Fibroblast of the aortic adventitia (primary cell): Measurements from ENCODE around the gene CADM4. TPM values are rescaled to one million over a fixed set of nuclear protein-coding genes. Genes with fewer than 3 reads are reported as not detected.

Experiments
- DNase-seq: peaks from one replicate; pipeline ENCODE4 v3.0.0-alpha.2; 2010; ENCODE audit warnings: low read depth
- H3K4me3 ChIP-seq: 2 replicates; pipeline ENCODE4 v1.5.1; 2011; ENCODE audit warnings: low read depth, mild to moderate bottlenecking, control low read depth, low read length, moderate library complexity
- total RNA-seq: library from RNA; depleted of rRNA; stranded (reverse); fragments of >200 nt; gene quantifications from 2 replicates; pipeline ENCODE4 v1.2.3, GENCODE V29; 2012; ENCODE audit warnings: low replicate concordance
- TF ChIP-seq, protein P1 (sequence below): IDR thresholded peaks from 2 replicates; pipeline ENCODE4 v1.5.1; 2011; ENCODE audit warnings: mild to moderate bottlenecking, low read length, control low read depth, inconsistent platforms; ENCODE audit not compliant: insufficient read depth

The CADM4 gene
- total RNA-seq, 1 donor = 0.27 TPM

DNA sequence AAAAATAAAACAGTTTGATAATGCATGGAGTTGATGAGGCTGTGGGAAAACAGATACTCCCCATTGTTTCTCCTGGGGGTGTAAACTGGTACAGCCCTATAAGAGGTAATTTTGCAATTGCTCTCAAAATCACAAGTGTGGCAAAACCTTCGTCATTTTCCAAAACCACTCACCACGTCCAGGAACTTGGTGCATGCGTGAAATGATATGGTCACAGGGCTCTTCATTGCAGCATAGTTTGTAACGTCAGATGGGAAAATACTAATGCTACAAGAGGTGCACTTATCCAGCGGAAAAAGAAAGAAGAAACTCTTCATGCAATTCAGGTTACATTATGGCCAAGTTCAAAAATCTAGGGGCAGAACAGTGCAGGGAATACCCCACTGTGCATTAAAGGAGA lies 42.2 kb upstream of the CADM4 start:
- TF ChIP-seq, protein P1, sequence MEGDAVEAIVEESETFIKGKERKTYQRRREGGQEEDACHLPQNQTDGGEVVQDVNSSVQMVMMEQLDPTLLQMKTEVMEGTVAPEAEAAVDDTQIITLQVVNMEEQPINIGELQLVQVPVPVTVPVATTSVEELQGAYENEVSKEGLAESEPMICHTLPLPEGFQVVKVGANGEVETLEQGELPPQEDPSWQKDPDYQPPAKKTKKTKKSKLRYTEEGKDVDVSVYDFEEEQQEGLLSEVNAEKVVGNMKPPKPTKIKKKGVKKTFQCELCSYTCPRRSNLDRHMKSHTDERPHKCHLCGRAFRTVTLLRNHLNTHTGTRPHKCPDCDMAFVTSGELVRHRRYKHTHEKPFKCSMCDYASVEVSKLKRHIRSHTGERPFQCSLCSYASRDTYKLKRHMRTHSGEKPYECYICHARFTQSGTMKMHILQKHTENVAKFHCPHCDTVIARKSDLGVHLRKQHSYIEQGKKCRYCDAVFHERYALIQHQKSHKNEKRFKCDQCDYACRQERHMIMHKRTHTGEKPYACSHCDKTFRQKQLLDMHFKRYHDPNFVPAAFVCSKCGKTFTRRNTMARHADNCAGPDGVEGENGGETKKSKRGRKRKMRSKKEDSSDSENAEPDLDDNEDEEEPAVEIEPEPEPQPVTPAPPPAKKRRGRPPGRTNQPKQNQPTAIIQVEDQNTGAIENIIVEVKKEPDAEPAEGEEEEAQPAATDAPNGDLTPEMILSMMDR = no peak
- DNase-seq = no peak

DNA sequence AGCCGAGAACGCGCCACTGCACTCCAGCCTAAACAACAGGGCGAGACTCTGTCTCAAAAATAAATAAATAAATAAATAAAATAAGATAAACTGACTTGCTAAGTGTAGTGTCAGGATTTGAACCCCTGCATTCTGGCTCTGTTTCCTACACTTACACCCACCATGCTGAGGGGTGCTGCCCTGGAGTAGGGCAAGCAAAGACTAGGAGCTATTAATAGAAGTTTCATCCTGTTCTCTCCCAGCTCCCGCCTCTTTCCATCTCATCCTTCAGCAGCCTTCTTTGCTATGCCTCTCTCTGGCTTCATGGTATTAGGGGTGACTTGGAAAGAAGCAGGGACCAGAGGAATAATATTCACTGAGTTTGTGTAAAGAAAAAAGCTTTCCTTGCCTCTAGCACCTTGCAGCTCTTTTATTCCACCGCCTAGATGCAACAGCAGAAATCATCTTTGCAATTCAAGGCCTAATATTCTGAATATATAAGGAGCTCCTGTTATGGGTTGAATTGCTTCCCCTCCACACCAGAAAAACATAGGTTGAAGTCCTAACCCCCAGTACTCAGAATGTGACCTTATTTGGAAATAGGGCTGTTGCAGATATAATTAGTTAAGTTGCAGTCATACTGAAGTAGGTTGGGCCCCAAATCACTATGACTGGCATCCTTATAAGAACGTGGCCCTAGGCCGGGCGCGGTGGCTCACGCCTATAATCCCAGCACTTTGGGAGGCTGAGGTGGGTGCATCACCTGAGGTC lies 39.0 kb upstream of the CADM4 start:
- no peak overlapping the region for H3K4me3 ChIP-seq
- TF ChIP-seq, protein P1 = no peak
- DNase-seq = no peak

More for the DNA sequence above, 42.2 kb upstream of the CADM4 start:
- H3K4me3 ChIP-seq = no peak overlapping the region

DNA sequence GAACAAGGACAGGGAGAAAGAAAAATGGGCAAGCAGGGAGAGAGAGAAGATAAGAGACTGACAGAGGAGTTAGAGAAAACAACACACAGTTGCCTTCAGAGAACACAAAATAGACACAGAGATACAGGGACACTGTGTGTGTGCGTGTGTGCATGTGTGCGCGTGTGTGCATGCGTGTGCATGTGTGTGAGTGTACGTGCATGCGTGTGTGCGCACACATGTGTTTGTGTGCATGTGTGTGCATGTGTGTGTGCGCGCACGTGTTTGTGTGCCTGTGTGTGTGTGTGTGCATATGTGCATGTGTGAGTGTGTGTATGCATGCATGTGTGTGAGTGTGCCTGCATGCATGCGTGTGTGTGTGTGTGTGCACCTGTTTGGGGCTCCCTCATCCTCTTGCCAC lies 36.3 kb upstream of the CADM4 start:
- TF ChIP-seq, protein P1 = no peak
- H3K4me3 ChIP-seq = no peak overlapping the region
- no peak for DNase-seq

DNA sequence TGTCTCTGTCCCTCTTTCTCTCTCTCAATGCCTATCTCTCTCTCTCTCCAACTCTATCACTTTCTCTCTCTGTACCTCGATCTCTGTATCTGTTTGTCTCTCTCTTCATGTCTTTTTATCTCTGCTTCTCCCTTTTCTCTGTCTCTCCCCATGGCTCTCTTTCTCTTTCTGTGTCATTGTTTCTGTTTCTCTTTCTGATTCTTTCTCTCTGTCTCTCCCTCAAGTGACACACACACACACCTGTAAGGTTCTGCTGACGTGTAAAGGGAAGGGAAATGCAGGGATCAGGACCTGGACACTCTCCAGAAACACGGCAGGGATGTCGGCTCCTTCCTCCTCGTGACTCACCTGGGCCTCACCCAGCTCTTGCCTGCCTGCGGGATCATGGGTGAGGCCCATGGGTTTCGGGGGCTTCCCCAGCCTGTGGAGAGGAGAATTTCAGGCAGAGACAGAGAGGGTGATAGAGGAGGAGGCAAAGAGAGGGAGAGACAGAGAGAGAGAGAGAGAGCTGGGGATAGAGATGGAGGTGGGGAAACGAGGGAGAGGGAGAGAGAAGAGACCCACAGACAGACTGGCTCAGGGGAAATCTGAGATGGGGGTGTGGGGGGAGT lies 35.7 kb upstream of the CADM4 start:
- TF ChIP-seq, protein P1 = no peak

DNA sequence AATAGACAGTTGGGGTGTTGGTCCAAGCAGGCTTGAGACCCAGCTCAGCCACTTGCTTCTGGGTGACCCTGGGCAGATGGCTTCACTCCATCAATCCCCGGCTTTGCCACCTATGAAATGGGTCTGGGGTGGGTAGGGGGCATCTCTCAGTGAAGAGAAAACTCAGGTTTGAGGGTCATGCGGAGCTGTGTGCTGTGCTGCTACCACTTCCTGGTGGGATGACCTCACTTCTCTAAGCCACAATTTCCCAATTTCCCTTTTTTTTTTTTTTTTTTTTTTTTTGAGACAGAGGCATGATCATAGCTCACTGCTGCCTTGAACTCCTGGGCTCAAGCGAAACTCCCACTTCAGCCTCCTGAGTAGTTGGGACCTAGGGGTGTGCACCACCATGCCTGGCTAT lies 34.9 kb upstream of the CADM4 start:
- no peak overlapping the region for H3K4me3 ChIP-seq
- TF ChIP-seq, protein P1 = no peak
- peak; percentile 25 for DNase-seq

More for the DNA sequence above, 35.7 kb upstream of the CADM4 start:
- peak; percentile 37 for DNase-seq
- H3K4me3 ChIP-seq = no peak overlapping the region

DNA sequence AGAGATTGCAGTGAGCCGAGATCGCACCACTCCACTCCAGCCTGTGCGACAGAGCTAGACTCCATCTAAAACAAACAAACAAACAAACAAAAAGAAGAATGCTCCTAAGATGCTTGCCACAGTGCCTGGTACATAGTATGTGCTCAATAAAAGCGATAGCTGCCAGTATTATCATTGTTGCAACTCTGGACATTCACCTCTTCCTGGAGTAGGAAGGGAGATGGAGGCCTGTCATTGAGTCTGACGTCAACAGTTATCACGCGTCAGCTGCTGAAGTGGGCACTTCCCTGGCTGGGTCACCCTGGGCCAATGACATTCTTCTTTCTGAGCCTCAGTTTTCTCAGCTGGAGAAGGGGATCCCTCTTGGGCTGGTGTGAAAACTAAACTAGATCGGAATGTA lies 34.5 kb upstream of the CADM4 start:
- no peak for DNase-seq
- no peak overlapping the region for H3K4me3 ChIP-seq
- TF ChIP-seq, protein P1 = no peak

DNA sequence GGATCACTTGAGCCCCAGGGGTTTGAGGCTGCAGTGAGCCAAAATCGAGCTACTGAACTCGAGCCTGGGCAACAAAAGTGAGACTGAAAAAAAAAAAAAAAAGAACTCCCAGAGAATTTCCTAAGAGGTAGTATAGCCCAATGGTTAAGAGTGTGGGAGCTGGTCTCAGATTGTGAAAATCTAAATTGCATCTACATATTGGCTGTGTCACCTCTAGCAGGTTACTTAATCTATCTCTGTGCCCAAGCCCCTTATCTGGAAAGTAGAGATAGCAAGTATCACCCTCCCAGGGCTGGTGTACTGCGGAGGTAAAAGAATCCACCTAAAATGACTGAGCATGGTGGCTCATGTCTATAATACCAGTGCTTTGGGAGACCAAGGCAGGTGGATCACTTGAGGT lies 34.0 kb upstream of the CADM4 start:
- TF ChIP-seq, protein P1 = no peak
- no peak overlapping the region for H3K4me3 ChIP-seq
- no peak for DNase-seq
